Measurements from ENCODE around the gene SOAT2. TPM values are rescaled to one million over a fixed set of nuclear protein-coding genes. Genes with fewer than 3 reads are reported as not detected.
A peak's percentile ranks its signal among the peaks of the same experiment; 100 is the strongest.
"Not testable (repeated sequence)": the region's sequence is repeated elsewhere in the genome, so short reads cannot be mapped to it uniquely, and the experiment has no call there.

SOAT2 gene
- total and polyA plus RNA-seq, 2 donors: 0.61 to 0.71 TPM

GRCh38 chr12:53094796-53095595 lies 8.3 kb upstream of the SOAT2 start:
- not testable (repeated sequence) for H3K27ac ChIP-seq (ENCODE audit: low read depth in 1 of 2, low read length in 1 of 2); DNase-seq (ENCODE audit: low read depth in 6 of 9, low spot score in 9 of 9); H3K9me3 ChIP-seq (ENCODE audit: control insufficient read depth in 2 of 2, insufficient read depth in 1 of 2, low read length in 1 of 2); H3K36me3 ChIP-seq (ENCODE audit: control insufficient read depth in 2 of 2, insufficient read depth in 2 of 2, low read length in 1 of 2); H3K4me3 ChIP-seq (ENCODE audit: low read length in 2 of 2)
- WGBS: 96% methylated on average over 5 of the region's 5 CpGs
- Histone ChIP-seq H3K4me1 (ENCODE audit: control insufficient read depth in 2 of 2, insufficient read depth in 2 of 2, low read length in 2 of 2) (peaks cover 7 to 27% of the 10 kb centered on the region in 2 donors), H3K27me3 (ENCODE audit: control insufficient read depth in 2 of 2, insufficient read depth in 1 of 2, low read length in 1 of 2) (peaks cover 14 to 39% of the 10 kb centered on the region in 2 donors)

DNA sequence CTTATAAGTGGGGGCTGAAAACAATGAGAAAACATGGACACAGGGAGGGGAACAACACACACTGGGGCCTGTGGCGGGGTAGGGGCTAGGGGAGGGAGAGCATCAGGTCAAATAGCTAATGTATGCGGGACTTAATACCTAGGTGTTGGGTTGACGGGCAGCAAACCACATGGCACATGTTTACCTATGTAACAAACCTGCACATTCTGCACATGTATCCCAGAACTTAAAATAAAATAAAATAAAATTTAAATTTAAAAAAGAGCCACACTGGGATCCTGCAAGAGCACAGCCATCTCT lies 7.7 kb upstream of the SOAT2 start:
- not testable (repeated sequence) for H3K9me3 ChIP-seq (ENCODE audit: control insufficient read depth in 2 of 2, insufficient read depth in 1 of 2, low read length in 1 of 2); H3K36me3 ChIP-seq (ENCODE audit: control insufficient read depth in 2 of 2, insufficient read depth in 2 of 2, low read length in 1 of 2); H3K4me3 ChIP-seq (ENCODE audit: low read length in 2 of 2); DNase-seq (ENCODE audit: low read depth in 6 of 9, low spot score in 9 of 9); H3K27ac ChIP-seq (ENCODE audit: low read depth in 1 of 2, low read length in 1 of 2)
- Histone ChIP-seq H3K27me3 (ENCODE audit: control insufficient read depth in 2 of 2, insufficient read depth in 1 of 2, low read length in 1 of 2) (peaks cover 14 to 37% of the 10 kb centered on the region in 2 donors), H3K4me1 (ENCODE audit: control insufficient read depth in 2 of 2, insufficient read depth in 2 of 2, low read length in 2 of 2) (peaks cover 7 to 27% of the 10 kb centered on the region in 2 donors)
- 98% methylated on average over 3 of the region's 3 CpGs for whole genome bisulfite sequencing

- Histone ChIP-seq H3K27ac (ENCODE audit: low read depth in 1 of 2, low read length in 1 of 2) (peak overlapping the region in 1 of 2 donors; percentile 46), H3K4me3 (ENCODE audit: low read length in 2 of 2) (no peak overlapping the region), H3K9me3 (ENCODE audit: control insufficient read depth in 2 of 2, insufficient read depth in 1 of 2, low read length in 1 of 2) (no peaks in the 10 kb centered on the region), H3K4me1 (ENCODE audit: control insufficient read depth in 2 of 2, insufficient read depth in 2 of 2, low read length in 2 of 2) (peaks cover 7 to 27% of the 10 kb centered on the region in 2 donors), H3K36me3 (ENCODE audit: control insufficient read depth in 2 of 2, insufficient read depth in 2 of 2, low read length in 1 of 2) (no peaks in the 10 kb centered on the region), H3K27me3 (ENCODE audit: control insufficient read depth in 2 of 2, insufficient read depth in 1 of 2, low read length in 1 of 2) (peaks cover 14 to 37% of the 10 kb centered on the region in 2 donors)
- 93% methylated on average over 11 of the region's 11 CpGs for WGBS
- DNase-seq (ENCODE audit: low read depth in 6 of 9, low spot score in 9 of 9): no peak
Measured at GRCh38 chr12:53096089-53096741, 7.1 kb upstream of the SOAT2 start.

DNA sequence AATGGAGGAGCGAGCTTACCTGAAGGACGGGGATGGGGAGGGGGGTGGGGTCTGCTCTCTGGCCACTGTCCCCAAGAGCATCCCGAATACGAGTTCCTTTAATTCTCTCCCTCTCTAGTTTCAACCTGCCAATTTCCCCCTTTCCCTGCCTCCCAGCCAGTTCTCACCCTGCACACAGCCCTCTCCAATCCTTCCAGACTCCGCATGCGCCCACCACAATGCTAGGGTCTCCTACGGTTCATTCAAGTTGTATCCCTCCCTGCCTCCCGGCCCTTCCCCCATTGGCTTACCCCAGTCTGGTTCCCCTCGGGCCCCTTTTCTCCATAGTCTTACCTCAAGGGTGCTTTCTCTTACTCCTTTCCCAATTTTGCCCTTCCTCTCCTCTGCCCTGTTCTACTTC lies 6.5 kb upstream of the SOAT2 start:
- Histone ChIP-seq H3K9me3 (ENCODE audit: control insufficient read depth in 2 of 2, insufficient read depth in 1 of 2, low read length in 1 of 2) (no peaks in the 10 kb centered on the region), H3K27ac (ENCODE audit: low read depth in 1 of 2, low read length in 1 of 2) (peak overlapping the region in 1 of 2 donors; percentile 25), H3K27me3 (ENCODE audit: control insufficient read depth in 2 of 2, insufficient read depth in 1 of 2, low read length in 1 of 2) (peaks cover 14 to 37% of the 10 kb centered on the region in 2 donors), H3K4me3 (ENCODE audit: low read length in 2 of 2) (no peak overlapping the region), H3K36me3 (ENCODE audit: control insufficient read depth in 2 of 2, insufficient read depth in 2 of 2, low read length in 1 of 2) (no peaks in the 10 kb centered on the region), H3K4me1 (ENCODE audit: control insufficient read depth in 2 of 2, insufficient read depth in 2 of 2, low read length in 2 of 2) (peaks cover 7 to 32% of the 10 kb centered on the region in 2 donors)
- no peak for DNase-seq (ENCODE audit: low read depth in 6 of 9, low spot score in 9 of 9)
- WGBS: 81% methylated on average over 9 of the region's 9 CpGs

DNA sequence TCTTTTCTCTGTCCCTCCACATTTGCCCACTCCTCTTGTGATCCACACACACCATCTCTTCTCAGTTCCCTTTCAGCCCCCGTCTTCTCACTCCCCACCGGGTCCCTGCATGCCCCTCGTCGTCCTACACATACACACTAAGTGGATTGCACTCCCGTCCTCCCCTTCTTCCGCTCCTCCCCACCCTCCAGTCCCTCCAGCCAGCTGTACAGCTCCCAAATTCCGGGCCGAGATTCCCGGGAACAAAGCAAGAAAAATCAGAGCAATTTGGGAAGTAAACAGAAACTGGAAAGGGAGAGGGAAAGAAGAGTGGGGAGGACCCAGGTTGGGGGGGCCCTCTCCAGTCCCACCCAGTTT lies 6.1 kb upstream of the SOAT2 start:
- Histone ChIP-seq H3K4me1 (ENCODE audit: control insufficient read depth in 2 of 2, insufficient read depth in 2 of 2, low read length in 2 of 2) (peaks cover 7 to 37% of the 10 kb centered on the region in 2 donors), H3K36me3 (ENCODE audit: control insufficient read depth in 2 of 2, insufficient read depth in 2 of 2, low read length in 1 of 2) (no peaks in the 10 kb centered on the region), H3K27ac (ENCODE audit: low read depth in 1 of 2, low read length in 1 of 2) (no peak overlapping the region), H3K27me3 (ENCODE audit: control insufficient read depth in 2 of 2, insufficient read depth in 1 of 2, low read length in 1 of 2) (peaks cover 14 to 37% of the 10 kb centered on the region in 2 donors), H3K4me3 (ENCODE audit: low read length in 2 of 2) (peak overlapping the region; percentile 33 to 47), H3K9me3 (ENCODE audit: control insufficient read depth in 2 of 2, insufficient read depth in 1 of 2, low read length in 1 of 2) (no peaks in the 10 kb centered on the region)
- DNase-seq (ENCODE audit: low read depth in 6 of 9, low spot score in 9 of 9): no peak
- 10% methylated on average over 9 of the region's 9 CpGs for WGBS

DNA sequence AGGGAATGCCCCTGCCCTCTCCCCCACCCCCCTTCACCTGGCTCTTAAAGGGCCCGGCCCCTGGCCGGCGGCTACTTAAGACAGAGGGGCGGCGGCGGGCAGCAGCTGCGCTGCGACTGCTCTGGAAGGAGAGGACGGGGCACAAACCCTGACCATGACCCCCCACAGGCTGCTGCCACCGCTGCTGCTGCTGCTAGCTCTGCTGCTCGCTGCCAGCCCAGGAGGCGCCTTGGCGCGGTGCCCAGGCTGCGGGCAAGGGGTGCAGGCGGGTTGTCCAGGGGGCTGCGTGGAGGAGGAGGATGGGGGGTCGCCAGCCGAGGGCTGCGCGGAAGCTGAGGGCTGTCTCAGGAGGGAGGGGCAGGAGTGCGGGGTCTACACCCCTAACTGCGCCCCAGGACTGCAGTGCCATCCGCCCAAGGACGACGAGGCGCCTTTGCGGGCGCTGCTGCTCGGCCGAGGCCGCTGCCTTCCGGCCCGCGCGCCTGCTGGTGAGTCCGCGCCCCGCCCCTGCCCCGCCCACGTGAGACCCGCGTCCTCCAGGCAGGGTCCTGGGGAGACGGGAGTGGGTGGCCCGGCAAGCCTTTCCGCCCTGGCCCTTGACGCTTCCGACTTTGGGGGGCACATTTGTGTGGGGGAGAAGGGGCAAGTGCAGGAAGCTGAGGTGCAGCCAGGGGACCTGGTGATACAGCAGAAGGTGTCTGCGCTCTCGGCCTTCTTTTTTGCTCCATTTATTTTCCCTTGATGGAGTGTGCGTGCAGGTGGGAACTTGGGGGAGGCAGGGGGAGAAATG lies 5.5 kb upstream of the SOAT2 start, which contains the start of gene IGFBP6:
TSS of gene IGFBP6 (plus strand) at position 104 of the 790 bp plus-strand sequence. CDS start at position 155, 51 bp downstream.
- Histone ChIP-seq H3K27ac (ENCODE audit: low read depth in 1 of 2, low read length in 1 of 2) (peak within 1 kb of the TSS; percentile 22 to 42), H3K4me1 (ENCODE audit: control insufficient read depth in 2 of 2, insufficient read depth in 2 of 2, low read length in 2 of 2) (peaks cover 8 to 42% of the 10 kb centered on the region in 2 donors), H3K27me3 (ENCODE audit: control insufficient read depth in 2 of 2, insufficient read depth in 1 of 2, low read length in 1 of 2) (peaks cover 14 to 37% of the 10 kb centered on the region in 2 donors), H3K36me3 (ENCODE audit: control insufficient read depth in 2 of 2, insufficient read depth in 2 of 2, low read length in 1 of 2) (no peaks in the 10 kb centered on the region), H3K4me3 (ENCODE audit: low read length in 2 of 2) (peak within 1 kb of the TSS; percentile 33 to 47), H3K9me3 (ENCODE audit: control insufficient read depth in 2 of 2, insufficient read depth in 1 of 2, low read length in 1 of 2) (no peaks in the 10 kb centered on the region)
- DNase-seq (ENCODE audit: low read depth in 6 of 9, low spot score in 9 of 9): peak in 3 of 9 donors; percentile 52 to 62 (median 53)
- WGBS: under 1% methylated on average over 51 of the region's 51 CpGs

DNA sequence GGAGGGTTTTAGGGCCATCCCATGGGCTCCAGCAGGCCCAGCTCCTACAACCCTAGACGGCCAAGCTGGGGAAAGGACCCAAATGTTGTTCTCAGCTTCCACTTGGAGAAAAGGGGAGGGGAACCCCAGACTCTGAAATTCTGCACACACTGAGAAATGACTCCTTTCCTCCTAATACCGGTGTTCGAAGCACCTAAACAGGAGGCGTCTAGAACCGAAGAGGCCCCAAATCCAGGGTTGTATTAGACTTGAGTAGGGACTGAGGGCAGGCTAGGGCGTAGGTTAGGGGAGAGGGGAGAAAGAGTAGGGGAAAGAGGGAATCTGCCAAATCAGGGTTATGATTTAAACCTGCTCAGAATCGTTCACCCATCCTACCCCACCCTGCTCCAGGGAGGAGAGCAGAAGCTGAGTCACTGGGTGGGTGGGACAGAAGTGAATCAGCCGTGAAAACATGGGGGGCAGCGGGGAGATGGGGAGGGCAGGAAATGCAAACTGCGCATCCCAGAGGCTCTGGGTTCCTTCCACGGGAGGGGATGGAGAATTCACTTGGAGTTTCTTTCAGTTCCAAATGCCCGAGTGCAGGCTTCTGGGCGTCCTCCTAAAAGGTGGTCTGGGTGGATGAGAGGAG lies 4.8 kb upstream of the SOAT2 start:
- H3K9me3 ChIP-seq (ENCODE audit: control insufficient read depth in 2 of 2, insufficient read depth in 1 of 2, low read length in 1 of 2): no peaks in the 10 kb centered on the region
- H3K27me3 ChIP-seq (ENCODE audit: control insufficient read depth in 2 of 2, insufficient read depth in 1 of 2, low read length in 1 of 2): peaks cover 14 to 37% of the 10 kb centered on the region in 2 donors
- H3K36me3 ChIP-seq (ENCODE audit: control insufficient read depth in 2 of 2, insufficient read depth in 2 of 2, low read length in 1 of 2): no peaks in the 10 kb centered on the region
- H3K27ac ChIP-seq (ENCODE audit: low read depth in 1 of 2, low read length in 1 of 2): peak overlapping the region; percentile 22 to 25
- 54% methylated on average over 13 of the region's 13 CpGs for WGBS
- peaks cover 13 to 49% of the 10 kb centered on the region in 2 donors for H3K4me1 ChIP-seq (ENCODE audit: control insufficient read depth in 2 of 2, insufficient read depth in 2 of 2, low read length in 2 of 2)
- peak overlapping the region in 1 of 2 donors; percentile 47 for H3K4me3 ChIP-seq (ENCODE audit: low read length in 2 of 2)
- no peak for DNase-seq (ENCODE audit: low read depth in 6 of 9, low spot score in 9 of 9)

DNA sequence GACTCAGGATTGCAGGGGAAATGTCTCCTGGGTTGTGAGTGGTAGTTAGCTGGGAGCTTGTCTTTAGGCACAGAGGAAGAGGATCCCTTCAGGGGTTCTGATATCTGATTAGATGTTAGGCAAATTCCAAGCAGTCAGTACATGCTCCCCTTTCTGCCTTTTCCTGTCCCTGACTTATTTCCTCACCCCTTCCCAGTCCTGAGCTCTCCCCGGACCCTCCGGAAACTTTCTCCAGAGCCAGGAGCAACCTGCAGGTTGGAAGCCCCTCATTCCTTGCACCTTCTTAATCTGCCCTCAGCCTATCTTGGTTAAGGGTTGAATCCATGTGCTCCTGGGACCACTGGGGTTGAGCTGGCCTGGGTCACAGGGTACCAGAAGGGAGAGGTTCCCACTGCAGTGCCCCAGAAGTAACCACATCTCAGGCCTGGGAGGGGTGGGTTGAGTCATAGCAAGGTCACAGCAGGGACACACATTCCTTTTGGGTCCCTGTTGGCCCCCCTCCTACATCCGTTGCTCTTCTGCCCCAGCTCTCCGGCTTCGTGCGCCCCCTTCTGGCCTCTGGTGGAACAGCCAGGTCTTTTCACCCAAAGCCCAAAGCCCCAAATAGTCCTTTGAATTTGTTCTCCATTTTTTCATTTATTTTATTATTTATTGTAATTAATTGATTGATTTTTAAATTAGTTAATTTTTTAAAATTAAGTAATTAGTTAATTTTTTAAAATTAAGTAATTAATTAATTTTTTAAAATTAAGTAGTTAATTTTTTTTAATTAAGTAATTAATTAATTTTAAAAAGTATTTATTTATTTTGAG lies 4.0 kb upstream of the SOAT2 start:
- peaks cover 14 to 37% of the 10 kb centered on the region in 2 donors for H3K27me3 ChIP-seq (ENCODE audit: control insufficient read depth in 2 of 2, insufficient read depth in 1 of 2, low read length in 1 of 2)
- no peaks in the 10 kb centered on the region for H3K36me3 ChIP-seq (ENCODE audit: control insufficient read depth in 2 of 2, insufficient read depth in 2 of 2, low read length in 1 of 2)
- peaks cover 16 to 56% of the 10 kb centered on the region in 2 donors for H3K4me1 ChIP-seq (ENCODE audit: control insufficient read depth in 2 of 2, insufficient read depth in 2 of 2, low read length in 2 of 2)

More for the DNA sequence above, 4.0 kb upstream of the SOAT2 start:
- Histone ChIP-seq H3K27ac (ENCODE audit: low read depth in 1 of 2, low read length in 1 of 2) (peak overlapping the region in 1 of 2 donors; percentile 36), H3K4me3 (ENCODE audit: low read length in 2 of 2) (no peak overlapping the region), H3K9me3 (ENCODE audit: control insufficient read depth in 2 of 2, insufficient read depth in 1 of 2, low read length in 1 of 2) (no peaks in the 10 kb centered on the region)
- WGBS: 30% methylated on average over 6 of the region's 6 CpGs
- DNase-seq (ENCODE audit: low read depth in 6 of 9, low spot score in 9 of 9): peak in 7 of 9 donors; percentile 55 to 89 (median 74)

All from thymus (tissue), 11 donors.